K562 (cell line): ENCODE measurements around the gene CCDC28A. TPM values are rescaled to one million over a fixed set of nuclear protein-coding genes. Genes with fewer than 3 reads are reported as not detected.
A peak's percentile ranks its signal among the peaks of the same experiment; 100 is the strongest.

ENCODE experiments used
- ATAC-seq: fragments of 200-7000 bp; cut with Tn5 transposase; 3 replicates; pipeline ENCODE4 v1.9.1; 2020; ENCODE audit warnings: moderate library complexity
- BruUV-seq: library from RNA; stranded (reverse); fragments of 400-500 nt; replicated peaks from 2 replicates; lab custom pipeline; 2021; lab: Mats Ljungman, UMichigan
- CTCF ChIA-PET: fragments of 300-600 bp; formaldehyde crosslinking; extraction: SDS; loops from one replicate; lab custom pipeline; 2021; ENCODE audit warnings: low intra/inter-chr PET ratio; lab: Yijun Ruan, JAX
- POLR2A ChIA-PET: fragments of 300-600, 350-650 bp; sonication (Branson Sonifier 250); formaldehyde crosslinking; extraction: SDS; loops from one replicate; lab custom pipeline; 2021; ENCODE audit warnings: antibody characterized with exemption, inconsistent platforms; lab: Yijun Ruan, JAX
- DNase-seq, 4 experiments: peaks; one replicate each; pipeline versions ENCODE4 v3.0.0 to v3.0.0-alpha.2; 2011 to 2018; ENCODE audit warnings: low spot score in 3 of 4, mixed read lengths in 3 of 4; ENCODE audit errors: extremely low read depth in 1 of 4
- FAIRE-seq: peaks from 2 replicates; lab custom pipeline; 2011; peaks lifted over from hg19 to GRCh38; lab: Jason Lieb, UNC
- H2AFZ ChIP-seq: 2 replicates; pipeline ENCODE4 v1.6.0; 2011; ENCODE audit warnings: low read depth, low read length, control low read depth, inconsistent platforms
- H3K27ac ChIP-seq: fragments of 200-600 bp; 3 replicates; pipeline ENCODE4 v1.8.0; 2011; ENCODE audit warnings: low read depth, mild to moderate bottlenecking, control low read depth, inconsistent platforms, low read length, moderate library complexity, mixed read lengths; ENCODE audit errors: extremely low read depth
- H3K27me3 ChIP-seq, 2 experiments: fragments of 300-600 bp in 1 of 2; 2 replicates in 1 of 2; 3 replicates in 1 of 2; pipeline versions ENCODE4 v1.6.0 to v1.8.0; 2011; ENCODE audit warnings: inconsistent platforms in 2 of 2, low read length in 2 of 2, mild to moderate bottlenecking in 1 of 2, mixed read lengths in 1 of 2, moderate library complexity in 1 of 2; ENCODE audit not compliant: control insufficient read depth in 2 of 2, insufficient read depth in 2 of 2
- H3K36me3 ChIP-seq: fragments of 300-600 bp; 3 replicates; pipeline ENCODE4 v1.8.0; 2011; ENCODE audit warnings: mild to moderate bottlenecking, low read length, inconsistent platforms; ENCODE audit not compliant: control insufficient read depth, insufficient read depth
- H3K4me1 ChIP-seq, 2 experiments: fragments of 200-600 bp in 1 of 2; replicated peaks in 1 of 2; 2 replicates in 1 of 2; 3 replicates in 1 of 2; pipeline versions ENCODE4 v1.5.1 to v1.8.0; 2011; ENCODE audit warnings: inconsistent platforms in 2 of 2, low read length in 2 of 2, mild to moderate bottlenecking in 1 of 2, mixed read lengths in 1 of 2, moderate library complexity in 1 of 2; ENCODE audit not compliant: control insufficient read depth in 2 of 2, insufficient read depth in 2 of 2
- H3K4me2 ChIP-seq: 2 replicates; pipeline ENCODE4 v1.6.1; 2011; ENCODE audit warnings: low read length, control low read depth, inconsistent platforms, mixed read lengths; ENCODE audit not compliant: insufficient read depth
- H3K4me3 ChIP-seq: fragments of 200-600 bp; sonication (generic), shearing (Covaris generic); 2 replicates; pipeline ENCODE4 v1.5.1; 2016; ENCODE audit warnings: control low read depth, inconsistent platforms
- H3K79me2 ChIP-seq: fragments of 200-600 bp; 3 replicates; pipeline ENCODE4 v1.8.0; 2011; ENCODE audit warnings: low read length, inconsistent platforms; ENCODE audit not compliant: control insufficient read depth, insufficient read depth
- H3K9ac ChIP-seq, 2 experiments: 2 replicates each; pipeline versions ENCODE4 v1.6.0 to v1.6.1; 2011; ENCODE audit warnings: low read depth in 2 of 2, low read length in 2 of 2, control low read depth in 1 of 2, inconsistent platforms in 1 of 2, mild to moderate bottlenecking in 1 of 2, mixed read lengths in 1 of 2; ENCODE audit not compliant: insufficient read depth in 1 of 2
- H3K9me1 ChIP-seq: one replicate; pipeline ENCODE4 v1.6.0; 2011; ENCODE audit warnings: inconsistent platforms, mild to moderate bottlenecking, low read length, moderate library complexity; ENCODE audit not compliant: control insufficient read depth, insufficient read depth
- H3K9me3 ChIP-seq: replicated peaks from 2 replicates; pipeline ENCODE4 v1.5.1; 2011; ENCODE audit warnings: low read depth, low read length, inconsistent platforms; ENCODE audit not compliant: control insufficient read depth, insufficient read depth
- H4K20me1 ChIP-seq: replicated peaks from 2 replicates; pipeline ENCODE4 v1.6.1; 2011; ENCODE audit warnings: low read length, inconsistent platforms, mixed read lengths; ENCODE audit not compliant: control insufficient read depth, insufficient read depth
- CTCF ChIP-seq, 3 experiments: IDR thresholded peaks in 2 of 3; conservative IDR thresholded peaks in 1 of 3; 2 replicates each; pipeline ENCODE4 v1.5.1; 2011 to 2012; ENCODE audit warnings: low read length in 3 of 3, mild to moderate bottlenecking in 3 of 3, control low read depth in 2 of 3, improper control_type of control experiment in 1 of 3, inconsistent platforms in 1 of 3, low read depth in 1 of 3, mixed read lengths in 1 of 3, moderate library complexity in 1 of 3; ENCODE audit not compliant: insufficient read depth in 2 of 3
- FOXP4 ChIP-seq: sonication (generic); formaldehyde crosslinking; IDR thresholded peaks from 2 replicates; pipeline ENCODE4 v1.8.0; 2022; ENCODE audit warnings: mild to moderate bottlenecking, missing genetic modification reagents, borderline replicate concordance
- HIVEP1 ChIP-seq: fragments of 250-450 bp; sonication (Bioruptor Pico); IDR thresholded peaks from 2 replicates; pipeline ENCODE4 v1.4.0; 2020; ENCODE audit warnings: mild to moderate bottlenecking
- RAD21 ChIP-seq, 2 experiments: fragments of 250-450 bp in 1 of 2; fragments of 450-650 bp in 1 of 2; sonication (Bioruptor Pico) in 1 of 2; formaldehyde crosslinking in 1 of 2; IDR thresholded peaks in 1 of 2; conservative IDR thresholded peaks in 1 of 2; 2 replicates each; pipeline versions ENCODE4 v1.4.0 to v1.8.0; 2020 to 2022; ENCODE audit warnings: mild to moderate bottlenecking in 2 of 2, moderate library complexity in 1 of 2
- SAP30 ChIP-seq: fragments of 200-600 bp; sonication (generic); IDR thresholded peaks from 2 replicates; pipeline ENCODE4 v1.6.1; 2012; ENCODE audit warnings: borderline replicate concordance, low read depth, mild to moderate bottlenecking, moderate library complexity, low read length, control low read depth, inconsistent platforms; ENCODE audit not compliant: insufficient read depth, poor library complexity, severe bottlenecking
- SFPQ ChIP-seq: fragments of 200-400 bp; formaldehyde crosslinking; IDR thresholded peaks from 2 replicates; pipeline ENCODE4 v1.6.1; 2017; ENCODE audit warnings: mild to moderate bottlenecking, low read depth, low read length, moderate library complexity
- ZNF551 ChIP-seq: fragments of 250-450 bp; sonication (Bioruptor Pico); IDR thresholded peaks from 2 replicates; pipeline ENCODE4 v1.5.0; 2021; ENCODE audit warnings: mild to moderate bottlenecking, moderate library complexity
- ZNF696 ChIP-seq: fragments of 250-450 bp; sonication (Bioruptor Pico); conservative IDR thresholded peaks from 2 replicates; pipeline ENCODE4 v1.4.0; 2020; ENCODE audit warnings: mild to moderate bottlenecking, moderate library complexity
- WGBS: fragments of 100-300 bp; shearing (Covaris generic); methylation state at CpG from one replicate; pipeline ENCODE4 v1.1.6; 2016; ENCODE audit warnings: low coverage, mixed read lengths; ENCODE audit not compliant: insufficient coverage; ENCODE audit errors: missing lambda C conversion rate; 5-methylcytosine and 5-hydroxymethylcytosine counted together
- in situ Hi-C: fragments of 300-500 bp; cut with MboI; formaldehyde crosslinking; loops from 4 replicates; pipeline ENCODE4 v1.15.0; 2018; ENCODE audit warnings: inconsistent platforms, mixed read lengths
- intact Hi-C: fragments of 100-400 bp; cut with micrococcal nuclease; formaldehyde crosslinking; loops from 2 replicates; pipeline ENCODE4 v1.14.2; 2022
- polyA plus RNA-seq, 8 experiments: library from polyadenylated mRNA; depleted of rRNA in 4 of 8; stranded (reverse) in 5 of 8; unstranded in 3 of 8; fragments of >200 nt; fragmentation: Nextera tagmentation in 2 of 8; fragmentation: Illumina TruSeq in 1 of 8; extraction: Ambion mirVana in 2 of 8; extraction: Trizol in 1 of 8; gene quantifications; 2 replicates each; pipeline versions ENCODE4 v1.2.1 to v1.2.3, GENCODE V29; 2011 to 2014; ENCODE audit warnings: inconsistent platforms in 1 of 8, missing spikeins in 1 of 8
- total RNA-seq, 7 experiments: library from RNA; depleted of rRNA in 6 of 7; stranded (reverse); fragments of >200 nt in 6 of 7; fragmentation: Illumina TruSeq in 2 of 7; extraction: Trizol in 2 of 7; gene quantifications; 2 replicates each; pipeline versions ENCODE4 v1.2.1 to v1.2.3, GENCODE V29; 2011 to 2021; ENCODE audit warnings: low replicate concordance in 1 of 7

CCDC28A gene
- total and polyA plus RNA-seq, 9 of the 15 experiments (the other 6 are each of a cell fraction or from before 2014, with no cell fraction given) = 12.6 to 35.5 (median 19.1) TPM

- in situ Hi-C loops (no loop called here), intact Hi-C loops (no loop called here)
- Histone ChIP-seq H3K4me1 (peaks cover 0 to 6% of the 10 kb centered on the region in 2 experiments; a peak in 2 of 5 replicates), H3K9ac (no peak overlapping the region), H3K9me1 (no peaks in the 10 kb centered on the region), H4K20me1 (no peaks in the 10 kb centered on the region), H3K27ac (no peak overlapping the region), H3K79me2 (no peaks in the 10 kb centered on the region), H3K4me2 (no peak overlapping the region), H3K9me3 (no peaks in the 10 kb centered on the region), H3K27me3 (peaks cover 32 to 44% of the 10 kb centered on the region in 2 experiments), H3K36me3 (no peaks in the 10 kb centered on the region), H2AFZ (no peak overlapping the region), H3K4me3 (no peak overlapping the region)
- ChIA-PET CTCF (no interaction called here), POLR2A (interaction anchor here (1.3 kb wide), 1 partner anchor 10 kb away, joined by 6 read pairs; no protein-coding TSS in a partner anchor)
- TF ChIP-seq ZNF696 (no peak), HIVEP1 (CRISPR knock-in tag) (no peak), SAP30 (no peak), FOXP4 (no peak), ZNF551 (CRISPR knock-in tag) (no peak), CTCF (IDR thresholded peaks at IDR 0.05 in 2 of 3, conservative IDR thresholded peaks at IDR 0.05 in 1 of 3; ENCODE audit: insufficient read depth in 2 of 3, low read depth in 1 of 3, low read length in 3 of 3) (peak in 2 of 3 experiments; percentile 17 to 33; a peak in 2 of 6 replicates), SFPQ (no peak), RAD21 (CRISPR knock-in tag; conservative IDR thresholded peaks at IDR 0.05 in 1 of 2, IDR thresholded peaks at IDR 0.05 in 1 of 2) (0 out of 4 replicates have a peak, but pooled peaks of 1 of the 2 experiments have one; percentile 33)
- peak in 1 of 4 experiments; percentile 9 for DNase-seq
- FAIRE-seq = peak; percentile 23
- 0% methylated on average over 2 of the region's 2 CpGs for WGBS
- ATAC-seq = peak; percentile 63
- no TSS peak for BruUV-seq
Observed at GRCh38 chr6:138800377-138801150, 27.0 kb downstream of the CCDC28A start.
